Uterus (tissue), 2 donors: Measurements from ENCODE around the gene LCE1A.

ENCODE experiments used
- CTCF ChIP-seq, 4 experiments: fragments of 200-600 bp in 2 of 4; fragments of 450-650 bp in 2 of 4; sonication (generic) in 2 of 4; IDR thresholded peaks; one replicate each; pipeline ENCODE4 v1.5.1; 2016 to 2019; ENCODE audit warnings: antibody characterized with exemption in 4 of 4, mild to moderate bottlenecking in 2 of 4, moderate library complexity in 1 of 4
- POLR2A ChIP-seq, 2 donors: fragments of 450-650 bp; IDR thresholded peaks; one replicate each; pipeline ENCODE4 v1.6.1; 2016; ENCODE audit warnings: antibody characterized with exemption in 2 of 2, mild to moderate bottlenecking in 1 of 2, moderate library complexity in 1 of 2

- no peak for TF ChIP-seq CTCF (IDR thresholded peaks at IDR 0.05)
- TF ChIP-seq POLR2A (IDR thresholded peaks at IDR 0.05) = no peak
These were observed 10.0 kb upstream of the LCE1A start for GRCh38 chr1:152817309-152817708.
